GM21717 (cell line): ENCODE measurements around the gene CITED2.
A peak's percentile ranks its signal among the peaks of the same experiment; 100 is the strongest.

Source experiments
- ATAC-seq: cut with Tn5 transposase; IDR thresholded peaks from one replicate; pipeline ENCODE4 v1.9.1; 2021; ENCODE audit warnings: mild to moderate bottlenecking, moderate library complexity; ENCODE audit not compliant: unreplicated experiment

Gene CITED2

DNA sequence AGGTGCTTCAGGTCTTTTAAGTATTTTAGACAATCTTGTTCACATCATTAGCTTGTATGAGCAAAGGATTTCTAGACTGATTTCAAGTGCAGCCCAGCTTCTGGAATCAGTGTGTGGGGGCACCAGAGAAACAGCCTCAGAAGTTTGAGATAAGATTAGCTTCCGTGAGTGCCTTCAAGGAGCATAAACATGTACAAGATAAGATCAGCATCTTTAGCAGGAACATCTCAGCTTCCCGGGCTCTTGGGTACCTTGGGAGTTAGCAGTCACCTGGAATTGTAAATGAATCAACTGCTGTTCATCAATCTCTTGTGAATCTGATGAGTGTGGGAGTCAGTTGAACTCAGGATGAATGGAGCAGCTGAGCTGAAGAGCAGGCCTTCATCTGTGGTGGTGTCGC, 12.0 kb upstream of the CITED2 start:
- ATAC-seq, result no peak

DNA sequence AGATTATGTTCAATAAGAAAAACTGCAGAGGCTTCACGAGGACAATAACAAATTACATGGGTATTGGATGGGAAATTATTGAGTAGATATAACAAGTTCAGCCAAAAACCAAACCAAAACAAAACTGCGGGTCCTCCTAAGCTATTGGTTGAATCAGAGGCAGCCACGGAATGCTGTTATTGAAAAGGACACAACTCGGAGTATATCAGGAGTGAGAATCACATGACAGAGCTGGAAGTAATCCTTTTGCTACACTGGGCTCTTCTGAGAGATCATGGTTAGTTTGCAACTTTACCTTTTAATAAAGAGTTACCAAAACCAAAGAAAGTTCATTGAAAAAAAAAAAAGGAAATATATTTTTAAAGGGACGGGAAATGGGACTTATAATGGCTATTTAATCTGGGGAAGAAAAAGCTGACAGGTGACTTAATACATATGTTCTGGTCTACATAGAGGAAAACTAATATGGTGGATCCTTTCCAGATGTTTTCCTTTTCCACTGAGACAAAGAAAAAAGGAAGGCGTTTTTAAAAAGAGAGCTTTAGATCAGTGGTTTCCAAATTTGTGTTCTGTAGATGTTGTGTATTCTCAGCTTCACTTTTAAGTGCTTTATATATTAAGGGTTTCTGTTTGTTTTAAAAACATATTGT, 6.9 kb upstream of the CITED2 start:
- ATAC-seq, result no peak

DNA sequence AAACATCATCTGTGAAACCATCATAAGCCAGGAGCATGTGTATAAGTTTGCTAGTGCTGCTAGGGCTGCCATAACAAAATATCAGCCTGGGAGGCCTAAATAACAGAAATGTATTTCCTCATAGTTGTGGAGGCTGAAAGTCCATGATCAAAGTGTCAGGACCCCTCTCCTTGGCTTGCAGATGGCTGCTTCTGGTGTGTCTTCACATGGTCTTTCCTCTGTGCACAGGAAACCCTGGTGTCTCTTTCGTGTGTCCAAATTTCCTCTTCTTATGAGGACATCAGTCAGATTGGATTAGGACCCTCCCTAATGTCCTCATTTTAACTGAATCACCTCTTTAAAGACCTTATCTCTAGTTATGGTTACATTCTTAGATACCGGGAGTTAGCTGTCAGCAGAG, 6.2 kb upstream of the CITED2 start:
- no peak for ATAC-seq

DNA sequence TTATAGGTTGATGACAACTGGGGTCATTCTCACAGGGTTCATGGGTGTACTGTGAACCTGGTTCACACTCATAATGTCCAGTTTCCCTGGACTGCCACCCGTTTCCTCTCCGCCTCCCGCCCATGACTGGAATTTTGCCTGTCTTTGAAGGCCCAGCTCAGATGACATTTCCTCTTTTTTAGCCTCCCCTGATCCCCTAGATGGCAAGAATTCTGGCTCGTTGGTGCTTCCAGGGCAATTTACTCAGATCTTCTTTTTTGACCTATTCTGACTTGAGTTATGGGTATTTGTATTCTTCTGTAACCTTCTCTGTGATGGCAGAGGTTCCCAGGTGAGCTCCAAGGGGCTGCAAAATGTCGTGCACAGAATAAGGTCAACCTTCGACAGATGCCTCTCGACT, 5.7 kb upstream of the CITED2 start:
- no peak for ATAC-seq

DNA sequence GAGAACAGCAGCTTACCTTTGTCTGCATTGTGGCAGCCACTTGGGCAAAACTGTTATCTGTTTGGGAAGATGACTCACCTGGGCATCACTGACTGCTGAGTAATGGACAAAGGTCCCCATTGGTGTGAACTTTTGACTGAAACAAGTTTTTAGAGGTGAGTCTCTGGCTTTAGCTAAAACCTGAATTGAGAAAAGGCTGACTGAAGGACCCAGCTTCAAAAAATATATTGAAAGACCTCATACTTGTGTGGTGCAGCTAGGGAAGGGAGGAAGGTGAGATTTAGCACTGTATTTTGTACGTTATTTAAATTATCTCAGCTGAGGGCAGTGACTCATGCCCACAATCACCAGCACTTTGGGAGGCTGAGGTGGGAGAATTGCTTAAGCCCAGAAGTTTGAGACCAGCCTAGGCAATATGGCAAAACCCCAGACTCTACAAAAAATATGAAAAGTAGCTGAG, 4.5 kb upstream of the CITED2 start:
- ATAC-seq, result no peak

DNA sequence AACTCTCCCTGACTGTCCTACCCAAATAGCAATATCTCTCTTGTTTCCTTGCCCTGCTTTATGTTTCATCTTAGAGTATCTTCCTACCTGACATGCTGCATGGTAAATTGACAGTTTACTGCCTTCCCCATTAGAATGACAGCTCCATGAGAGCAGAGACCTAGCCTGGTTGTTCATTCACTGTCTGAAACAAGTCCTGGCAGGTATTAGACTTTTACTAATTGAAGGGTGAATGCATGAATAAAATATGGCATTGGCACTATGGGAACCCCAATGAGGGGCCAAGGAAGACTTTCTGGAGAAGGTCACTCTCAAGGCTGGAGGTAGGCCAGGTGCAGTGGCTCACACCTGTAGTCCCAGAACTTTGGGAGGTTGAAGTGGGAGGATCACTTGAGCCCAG, 3.8 kb upstream of the CITED2 start:
- no peak for ATAC-seq

DNA sequence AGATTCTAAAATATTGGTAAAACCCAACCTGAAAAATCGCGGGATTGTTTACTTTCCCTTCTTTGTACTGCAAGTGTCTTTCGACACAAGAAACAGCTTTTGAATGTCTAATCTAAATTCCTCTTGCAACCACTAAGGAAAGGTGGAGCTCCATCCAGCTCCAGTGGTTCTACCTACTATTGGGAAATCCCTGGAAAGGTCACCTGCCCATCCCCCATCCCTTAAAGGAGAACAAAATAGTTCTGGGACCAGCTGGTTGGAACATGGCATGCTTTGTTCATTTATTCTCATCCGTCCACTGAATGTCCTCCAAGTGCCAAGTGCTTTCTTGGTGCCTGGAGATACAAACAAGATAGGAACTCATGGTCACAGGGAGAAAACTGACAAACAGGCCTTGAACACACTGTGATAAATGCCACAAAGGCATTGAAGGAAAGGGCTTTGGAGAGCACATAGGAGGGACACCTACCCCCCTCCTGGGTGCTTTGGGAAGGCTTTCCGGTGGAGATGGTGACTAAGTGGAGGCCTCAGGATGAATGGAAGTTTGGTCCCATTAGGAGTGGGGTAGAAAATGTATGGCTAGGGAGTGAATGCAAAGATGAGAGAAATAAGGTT, 2.3 kb upstream of the CITED2 start:
- ATAC-seq, result no peak

DNA sequence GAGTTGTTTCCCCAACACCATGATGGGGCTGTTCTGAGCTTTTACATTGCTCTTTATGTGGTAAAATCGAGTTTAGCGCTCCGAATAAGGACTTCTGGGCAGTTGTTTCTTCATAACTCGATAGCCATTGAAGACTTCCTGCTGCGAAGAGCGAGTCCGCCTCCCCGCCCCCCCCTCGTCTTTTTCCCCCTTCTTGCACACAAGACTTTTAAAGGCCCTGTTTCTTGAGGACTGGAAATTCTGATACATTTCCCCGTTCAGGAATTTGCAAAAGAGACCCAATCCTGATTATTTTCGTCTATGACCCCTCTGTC, 1.5 kb upstream of the CITED2 start:
- ATAC-seq, result no peak

DNA sequence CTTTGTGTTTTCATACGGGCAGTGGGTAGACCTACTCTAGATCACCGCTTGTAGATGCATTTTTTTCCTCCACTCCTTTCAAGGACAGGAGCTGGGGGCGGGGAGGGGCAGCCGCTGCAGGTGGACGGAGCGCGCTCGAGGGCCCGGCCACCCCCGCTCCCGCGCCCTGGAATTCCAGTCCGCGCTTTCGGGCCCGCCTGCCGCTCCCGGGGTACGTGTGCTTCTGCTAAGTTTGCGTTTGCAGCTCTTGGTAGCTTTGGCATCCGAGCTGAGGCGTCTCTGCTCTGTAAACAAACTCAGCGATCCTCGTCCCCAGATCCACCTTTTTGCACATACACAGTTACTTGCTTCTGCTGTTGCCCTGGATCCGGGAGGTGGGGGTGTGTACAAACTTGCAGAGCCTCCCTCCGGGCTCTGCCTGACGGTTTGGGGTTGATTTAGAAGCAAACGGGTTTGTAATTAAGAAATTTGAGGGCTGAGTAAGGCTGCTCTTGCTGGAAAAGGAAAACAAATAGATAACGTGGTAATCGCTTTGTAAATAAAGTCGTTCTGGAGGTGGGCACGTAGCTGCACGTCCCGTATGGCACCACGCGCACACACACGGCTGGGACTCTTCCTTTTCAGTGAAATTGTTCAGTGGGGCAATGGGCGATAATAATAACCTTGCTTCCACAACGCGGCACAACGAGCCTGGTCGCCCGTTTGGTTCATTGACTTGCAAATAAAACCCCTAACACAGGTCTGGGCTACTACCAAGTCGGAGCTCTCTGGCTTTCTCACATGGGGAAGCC, 973 bp upstream of the CITED2 start:
- peak; percentile 62 for ATAC-seq

DNA sequence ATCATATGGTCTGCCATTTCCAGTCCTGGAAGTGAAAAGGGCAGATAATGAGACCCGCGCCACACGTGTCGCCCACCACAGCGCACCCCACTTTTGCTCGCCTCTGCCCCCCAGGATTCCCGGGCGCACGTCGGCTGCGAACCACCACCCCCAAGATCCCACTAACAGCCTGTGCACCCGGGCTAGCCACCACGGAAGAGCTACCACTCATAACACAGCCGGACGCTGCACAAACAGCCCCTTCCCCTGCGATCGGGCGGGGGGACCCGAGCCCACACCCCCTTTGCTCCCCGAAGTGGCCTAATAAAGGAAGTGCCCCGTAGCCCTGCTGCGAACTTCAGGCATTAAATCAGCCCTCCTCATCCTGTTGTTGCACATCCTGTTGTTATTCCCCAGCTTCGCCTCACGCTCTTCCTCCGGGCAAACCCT, 506 bp downstream of the CITED2 start:
- peak; percentile 17 for ATAC-seq

DNA sequence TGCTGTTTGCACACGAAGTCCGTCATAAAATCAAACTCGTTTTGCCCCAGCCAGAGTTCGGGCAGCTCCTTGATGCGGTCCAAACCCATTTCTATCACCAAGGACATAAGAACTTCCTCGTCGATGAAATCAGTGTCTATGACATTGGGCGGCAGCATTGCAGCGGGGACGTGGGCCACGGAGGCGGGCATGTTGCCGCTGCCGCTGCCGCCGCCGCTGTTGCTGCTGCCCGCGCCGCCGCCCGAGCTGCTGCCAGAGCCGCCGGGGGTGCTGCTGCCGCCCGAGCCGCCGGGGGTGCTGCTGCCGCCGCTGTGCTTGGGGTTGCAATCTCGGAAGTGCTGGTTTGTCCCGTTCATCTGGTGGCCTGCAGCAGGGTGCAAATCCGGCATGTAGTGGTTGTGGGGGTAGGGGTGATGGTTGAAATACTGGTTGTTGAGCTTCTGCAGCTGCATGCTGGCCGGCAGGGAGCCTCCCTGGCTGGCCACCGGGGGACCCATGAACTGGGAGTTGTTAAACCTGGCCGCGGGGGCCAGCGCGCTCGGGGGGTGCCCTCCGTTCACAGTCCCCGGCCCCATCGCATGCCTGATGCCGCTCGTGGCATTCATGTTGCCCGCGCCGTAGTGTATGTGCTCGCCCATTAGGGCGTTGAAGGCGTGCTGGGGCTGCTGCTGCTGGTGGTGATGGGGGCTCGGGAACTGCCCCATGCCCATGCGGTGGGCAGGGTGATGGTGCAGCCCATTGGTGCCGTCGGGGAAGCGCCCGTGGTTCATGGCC, 1.1 kb downstream of the CITED2 start:
- ATAC-seq, result peak; percentile 25

DNA sequence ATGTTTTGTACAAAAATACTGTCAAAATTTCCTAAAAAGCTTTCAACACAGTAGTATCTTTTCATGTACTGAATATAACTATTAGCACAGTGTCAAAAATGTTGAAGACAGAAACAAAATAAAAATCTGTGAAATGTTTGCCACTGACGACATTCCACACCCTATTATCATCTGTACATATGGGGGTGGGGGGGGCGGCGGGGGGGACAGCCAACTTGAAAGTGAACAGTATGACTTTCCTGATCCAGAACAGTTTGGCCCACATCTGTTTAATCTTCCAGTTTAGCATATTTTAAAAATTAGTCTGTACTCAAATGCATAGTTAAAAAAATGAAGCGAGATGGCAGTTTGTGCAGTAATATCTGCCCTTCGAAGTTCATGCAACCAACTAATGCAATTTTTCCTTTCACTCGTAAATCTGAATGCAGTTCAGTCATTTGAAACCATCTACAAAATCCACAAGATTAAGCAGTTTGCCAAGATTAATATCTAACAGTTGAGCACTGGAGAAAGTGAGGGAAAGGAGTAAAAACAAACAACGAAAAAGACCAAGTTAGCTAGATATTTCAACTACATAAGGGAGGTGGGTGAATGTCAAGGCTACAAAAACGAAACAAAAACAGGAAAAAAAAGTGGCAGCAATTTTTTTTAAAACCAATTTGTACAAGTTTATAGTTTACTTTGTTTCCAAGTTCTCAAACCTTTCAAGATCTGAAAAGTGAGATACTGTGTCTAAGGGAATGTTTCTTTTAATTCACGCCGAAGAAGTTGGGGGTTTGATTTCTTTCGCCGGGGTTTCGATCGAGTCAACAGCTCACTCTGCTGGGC, 1.9 kb downstream of the CITED2 start:
- no peak for ATAC-seq

DNA sequence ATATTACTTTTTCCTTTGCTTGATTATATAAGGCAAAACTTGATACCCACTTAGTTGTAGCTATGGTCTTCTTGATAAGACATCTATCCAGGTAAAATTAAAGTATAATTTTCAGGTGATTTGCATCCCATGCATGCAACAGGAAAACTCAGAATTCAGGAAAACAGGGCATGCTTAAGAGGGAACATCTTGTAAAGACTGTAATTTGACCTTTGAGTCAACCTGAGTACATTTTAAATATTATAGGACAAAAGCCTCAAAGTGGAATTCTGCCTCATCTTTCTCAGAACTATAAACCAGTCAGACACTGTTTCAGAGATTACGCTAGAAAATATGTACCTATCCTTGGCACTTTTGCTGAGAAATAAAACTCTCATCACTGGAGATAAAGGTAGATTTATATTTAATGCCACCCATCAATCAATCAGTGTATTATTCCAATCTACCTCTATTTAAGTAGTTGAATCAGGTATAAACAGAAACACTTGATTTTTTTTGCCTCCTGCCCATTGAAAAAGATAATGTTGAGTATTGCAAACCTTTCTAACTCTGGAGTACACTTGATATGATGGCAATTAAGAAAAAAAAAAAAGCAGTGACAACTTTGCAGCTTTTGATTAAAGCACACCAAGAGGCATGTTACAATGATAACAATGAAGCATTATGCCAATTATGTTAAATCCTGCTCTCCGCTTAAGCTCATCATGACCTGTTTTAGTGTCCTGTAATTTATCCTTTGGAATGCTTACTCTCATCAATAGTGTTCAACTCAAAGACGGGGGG, 2.8 kb downstream of the CITED2 start:
- ATAC-seq, result no peak

DNA sequence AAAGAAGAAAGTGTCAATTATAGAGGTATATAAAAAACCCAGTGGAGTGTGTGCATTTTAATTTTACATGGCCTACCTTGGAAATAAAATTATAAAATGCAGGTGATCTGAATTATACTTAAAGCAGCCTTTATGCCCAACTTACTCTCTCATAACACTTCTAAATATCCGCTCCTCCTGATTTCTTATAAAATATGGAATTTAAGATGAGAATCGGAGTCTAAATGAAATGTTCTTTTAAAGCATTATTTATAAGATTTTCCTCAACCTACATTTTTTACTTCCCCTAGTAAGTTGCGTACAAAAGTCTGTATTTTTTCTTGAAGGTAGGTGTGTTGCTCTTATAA, 3.5 kb downstream of the CITED2 start:
- no peak for ATAC-seq

DNA sequence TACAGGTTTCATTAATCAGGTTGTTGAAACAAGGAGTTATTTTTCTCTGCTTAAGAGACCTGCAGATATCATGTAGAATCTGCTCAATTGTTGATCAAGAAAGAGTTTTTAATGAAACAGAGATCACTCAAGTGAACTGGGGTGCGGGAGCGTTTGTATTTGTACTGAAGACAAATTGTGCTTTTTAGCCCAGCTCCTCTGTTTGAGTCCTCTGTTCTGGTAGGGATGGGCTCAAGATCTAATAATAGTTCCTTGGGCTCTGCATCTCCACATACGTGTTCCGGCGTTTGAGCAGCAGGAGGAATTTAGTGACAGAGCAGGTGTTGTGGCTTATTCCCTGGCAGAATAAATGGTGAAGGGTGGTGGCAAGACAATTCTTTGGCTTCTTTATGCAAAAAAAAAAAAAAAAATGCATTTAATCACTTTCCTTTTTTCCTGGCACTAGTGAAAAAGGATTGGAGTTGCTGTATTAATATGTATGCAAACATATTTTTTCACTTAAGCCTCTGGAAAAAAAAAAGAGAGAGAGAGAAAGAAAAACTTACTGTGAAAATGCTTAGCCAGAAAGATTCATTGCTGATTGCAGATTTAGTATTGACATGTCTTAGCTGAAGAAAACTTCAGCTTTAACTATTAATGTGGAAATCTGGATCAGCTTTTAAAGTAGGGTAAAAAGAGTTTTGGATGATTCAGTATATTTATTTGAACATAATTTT, 4.0 kb downstream of the CITED2 start:
- ATAC-seq, result no peak

DNA sequence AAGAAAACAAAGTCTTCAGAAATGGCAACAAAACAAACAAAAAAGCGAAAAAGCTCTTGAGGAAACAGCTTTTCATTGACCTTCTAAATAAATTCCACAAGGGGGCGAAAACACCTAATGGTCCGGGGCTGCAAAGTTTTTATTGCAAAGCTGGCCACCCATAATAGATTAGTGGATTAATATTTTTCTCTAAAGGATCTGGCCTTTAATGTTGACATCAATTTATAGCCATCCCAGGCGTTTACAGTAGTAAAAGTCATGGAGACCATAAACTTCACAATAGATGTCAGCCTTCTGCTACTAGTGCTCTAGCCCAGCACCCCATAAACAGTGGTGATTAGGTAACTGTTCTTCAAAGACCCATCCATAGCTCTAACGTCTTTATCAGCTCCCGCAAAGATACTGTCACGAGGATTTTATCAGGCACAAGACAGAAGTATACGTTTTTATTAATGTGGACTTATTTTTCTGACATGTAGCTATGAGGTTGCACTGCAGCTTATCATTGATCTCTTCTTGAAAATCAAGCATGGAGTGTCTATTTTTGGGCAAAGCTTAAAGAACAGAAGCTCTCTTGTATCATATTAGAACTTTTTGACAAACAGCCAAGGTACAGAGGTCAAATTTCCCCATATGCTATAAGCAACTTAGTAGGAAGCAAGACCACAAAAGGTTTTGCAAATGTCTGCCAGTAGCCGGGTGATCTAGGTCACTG, 4.7 kb downstream of the CITED2 start:
- no peak for ATAC-seq

DNA sequence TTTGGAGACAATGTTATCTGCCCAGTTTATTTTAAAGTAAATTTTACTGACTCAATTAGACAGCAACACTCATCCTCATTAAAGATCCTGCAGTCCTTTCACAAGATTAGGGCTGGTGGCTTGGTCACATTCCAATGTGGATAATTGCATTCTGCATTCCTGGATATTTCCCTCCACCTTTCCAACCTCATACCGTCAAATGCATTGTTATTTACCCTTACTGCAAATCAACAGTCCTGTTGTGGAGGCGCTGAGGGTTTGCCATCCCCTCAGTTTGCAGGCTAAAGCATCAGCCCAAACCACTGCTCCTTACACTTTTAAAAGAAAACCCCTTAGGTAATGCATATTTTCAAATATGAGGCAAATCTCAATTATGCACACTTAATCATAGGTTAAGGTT, 5.4 kb downstream of the CITED2 start:
- ATAC-seq, result no peak

DNA sequence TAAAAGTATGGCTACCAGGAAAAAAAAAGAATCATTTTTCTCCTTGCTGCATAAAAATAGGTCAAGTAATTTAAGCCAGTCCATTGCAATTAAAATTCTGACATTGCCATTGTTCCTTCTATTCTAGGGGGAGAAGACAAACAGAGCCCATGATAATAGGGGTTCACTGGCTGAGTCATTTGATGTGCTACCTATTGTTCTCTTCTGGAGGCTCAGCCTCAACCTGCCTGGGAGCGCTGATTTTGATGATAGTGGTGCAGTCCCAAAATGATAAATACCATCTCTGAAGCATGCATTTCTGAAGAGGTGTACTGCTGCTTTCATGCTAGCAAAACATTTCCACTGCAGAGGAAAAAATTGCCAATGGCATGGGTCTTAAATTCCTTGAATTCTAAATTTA, 5.8 kb downstream of the CITED2 start:
- ATAC-seq, result no peak
